ENCODE data around the gene WWC2. TPM values are rescaled to one million over a fixed set of nuclear protein-coding genes. Genes with fewer than 3 reads are reported as not detected.
A peak's percentile ranks its signal among the peaks of the same experiment; 100 is the strongest.

WWC2 gene
- polyA plus RNA-seq, 3 donors from 2014 or later: 0.13 to 3.7 (median 0.78) TPM

- DNase-seq: no peak
- no peak overlapping the region for H3K27ac Mint-ChIP-seq
- H3K4me3 Mint-ChIP-seq: no peak overlapping the region
- no peaks in the 10 kb centered on the region for H3K9me3 Mint-ChIP-seq
- H3K4me1 Mint-ChIP-seq: peaks cover 0 to 2% of the 10 kb centered on the region in 2 donors
- H3K36me3 Mint-ChIP-seq: no peaks in the 10 kb centered on the region
- H3K27me3 Mint-ChIP-seq (ENCODE audit: low read depth in 3 of 3): peaks cover 6 to 9% (median 7%) of the 10 kb centered on the region in 3 donors
Observed at GRCh38 chr4:183175631-183176232, 76.7 kb downstream of the WWC2 start.

GRCh38 chr4:183177001-183177400 lies 77.9 kb downstream of the WWC2 start:
- Mint-ChIP-seq H3K27me3 (ENCODE audit: low read depth in 3 of 3) (peaks cover 6 to 9% (median 7%) of the 10 kb centered on the region in 3 donors), H3K4me3 (no peak overlapping the region), H3K36me3 (no peaks in the 10 kb centered on the region), H3K9me3 (no peaks in the 10 kb centered on the region), H3K4me1 (peaks cover 0 to 2% of the 10 kb centered on the region in 2 donors), H3K27ac (no peak overlapping the region)
- DNase-seq: no peak

GRCh38 chr4:183178201-183178600 lies 79.1 kb downstream of the WWC2 start:
- DNase-seq: no peak
- H3K4me1 Mint-ChIP-seq: peaks cover 0 to 2% of the 10 kb centered on the region in 2 donors
- no peaks in the 10 kb centered on the region for H3K9me3 Mint-ChIP-seq
- peaks cover 6 to 9% (median 7%) of the 10 kb centered on the region in 3 donors for H3K27me3 Mint-ChIP-seq (ENCODE audit: low read depth in 3 of 3)
- H3K4me3 Mint-ChIP-seq: no peak overlapping the region
- no peak overlapping the region for H3K27ac Mint-ChIP-seq
- no peaks in the 10 kb centered on the region for H3K36me3 Mint-ChIP-seq

- H3K36me3 Mint-ChIP-seq: peaks cover 0 to 5% (median 0%) of the 10 kb centered on the region in 3 donors
- H3K27me3 Mint-ChIP-seq (ENCODE audit: low read depth in 3 of 3): peaks cover 0 to 7% (median 2%) of the 10 kb centered on the region in 3 donors
- peaks cover 8 to 13% of the 10 kb centered on the region in 2 donors for H3K4me1 Mint-ChIP-seq
- DNase-seq: no peak
- H3K27ac Mint-ChIP-seq: no peak overlapping the region
- no peaks in the 10 kb centered on the region for H3K9me3 Mint-ChIP-seq
- H3K4me3 Mint-ChIP-seq: no peak overlapping the region
Observed at GRCh38 chr4:183180096-183180495, 81.0 kb downstream of the WWC2 start.

GRCh38 chr4:183180621-183181020 lies 81.6 kb downstream of the WWC2 start:
- H3K27me3 Mint-ChIP-seq (ENCODE audit: low read depth in 3 of 3): peaks cover 0 to 7% (median 2%) of the 10 kb centered on the region in 3 donors
- no peaks in the 10 kb centered on the region for H3K9me3 Mint-ChIP-seq
- no peak overlapping the region for H3K27ac Mint-ChIP-seq
- no peak for DNase-seq
- peaks cover 0 to 5% (median 0%) of the 10 kb centered on the region in 3 donors for H3K36me3 Mint-ChIP-seq
- H3K4me1 Mint-ChIP-seq: peaks cover 13 to 18% of the 10 kb centered on the region in 2 donors
- no peak overlapping the region for H3K4me3 Mint-ChIP-seq

- H3K27me3 Mint-ChIP-seq (ENCODE audit: low read depth in 3 of 3): peaks cover 0 to 6% (median 1%) of the 10 kb centered on the region in 3 donors
- DNase-seq: no peak
- no peak overlapping the region for H3K4me3 Mint-ChIP-seq
- H3K9me3 Mint-ChIP-seq: no peaks in the 10 kb centered on the region
- H3K27ac Mint-ChIP-seq: no peak overlapping the region
- peaks cover 13 to 19% of the 10 kb centered on the region in 2 donors for H3K4me1 Mint-ChIP-seq
- peaks cover 0 to 5% (median 0%) of the 10 kb centered on the region in 3 donors for H3K36me3 Mint-ChIP-seq
Observed at GRCh38 chr4:183181081-183181480, 82.0 kb downstream of the WWC2 start.

- H3K27ac Mint-ChIP-seq: no peak overlapping the region
Observed at GRCh38 chr4:183182873-183183725, 84.0 kb downstream of the WWC2 start.

GRCh38 chr4:183183906-183184535 lies 85.0 kb downstream of the WWC2 start:
- no peak overlapping the region for H3K4me3 Mint-ChIP-seq
- peaks cover 6% of the 10 kb centered on the region in 3 donors for H3K27me3 Mint-ChIP-seq (ENCODE audit: low read depth in 3 of 3)
- no peaks in the 10 kb centered on the region for H3K9me3 Mint-ChIP-seq
- DNase-seq: no peak
- H3K36me3 Mint-ChIP-seq: peaks cover 0 to 5% (median 0%) of the 10 kb centered on the region in 3 donors
- peaks cover 12 to 19% of the 10 kb centered on the region in 2 donors for H3K4me1 Mint-ChIP-seq
- H3K27ac Mint-ChIP-seq: no peak overlapping the region

More at GRCh38 chr4:183182873-183183725, 84.0 kb downstream of the WWC2 start:
- no peaks in the 10 kb centered on the region for H3K9me3 Mint-ChIP-seq
- peaks cover 0 to 6% (median 6%) of the 10 kb centered on the region in 3 donors for H3K27me3 Mint-ChIP-seq (ENCODE audit: low read depth in 3 of 3)
- peak in 1 of 3 donors; percentile 8 for DNase-seq
- peaks cover 13 to 19% of the 10 kb centered on the region in 2 donors for H3K4me1 Mint-ChIP-seq
- peaks cover 0 to 5% (median 0%) of the 10 kb centered on the region in 3 donors for H3K36me3 Mint-ChIP-seq
- H3K4me3 Mint-ChIP-seq: peak overlapping the region in 1 of 5 donors; percentile 43

- peak in 1 of 3 donors; percentile 15 for DNase-seq
- Mint-ChIP-seq H3K27me3 (ENCODE audit: low read depth in 3 of 3) (peaks cover 1 to 7% (median 6%) of the 10 kb centered on the region in 3 donors), H3K9me3 (no peaks in the 10 kb centered on the region), H3K36me3 (peaks cover 0 to 5% (median 0%) of the 10 kb centered on the region in 3 donors), H3K27ac (no peak overlapping the region), H3K4me1 (peaks cover 12 to 19% of the 10 kb centered on the region in 2 donors), H3K4me3 (peak overlapping the region in 1 of 5 donors; percentile 25)
Observed at GRCh38 chr4:183185018-183185417, 86.0 kb downstream of the WWC2 start.

- Mint-ChIP-seq H3K27me3 (ENCODE audit: low read depth in 3 of 3) (peaks cover under 1 to 7% (median 6%) of the 10 kb centered on the region in 3 donors), H3K36me3 (peaks cover 0 to 5% (median 0%) of the 10 kb centered on the region in 3 donors), H3K9me3 (no peaks in the 10 kb centered on the region), H3K4me3 (peak overlapping the region in 1 of 5 donors; percentile 7), H3K4me1 (peaks cover 12 to 19% of the 10 kb centered on the region in 2 donors), H3K27ac (no peak overlapping the region)
- no peak for DNase-seq
Observed at GRCh38 chr4:183185559-183185958, 86.5 kb downstream of the WWC2 start.

GRCh38 chr4:183186813-183187212 lies 87.8 kb downstream of the WWC2 start:
- Mint-ChIP-seq H3K27ac (no peak overlapping the region), H3K4me3 (no peak overlapping the region), H3K4me1 (peaks cover 12 to 19% of the 10 kb centered on the region in 2 donors)

GRCh38 chr4:183190900-183191527 lies 92.0 kb downstream of the WWC2 start:
- Mint-ChIP-seq H3K4me3 (no peak overlapping the region), H3K27me3 (ENCODE audit: low read depth in 3 of 3) (peaks cover 5 to 12% (median 7%) of the 10 kb centered on the region in 3 donors), H3K9me3 (no peaks in the 10 kb centered on the region), H3K36me3 (peaks cover 0 to under 1% (median 0%) of the 10 kb centered on the region in 3 donors), H3K27ac (no peak overlapping the region), H3K4me1 (peaks cover 19% of the 10 kb centered on the region in 2 donors)
- DNase-seq: no peak

More at GRCh38 chr4:183186813-183187212, 87.8 kb downstream of the WWC2 start:
- peaks cover 0 to 7% (median 6%) of the 10 kb centered on the region in 3 donors for H3K27me3 Mint-ChIP-seq (ENCODE audit: low read depth in 3 of 3)
- no peak for DNase-seq
- H3K36me3 Mint-ChIP-seq: peaks cover 0 to 5% (median 0%) of the 10 kb centered on the region in 3 donors
- H3K9me3 Mint-ChIP-seq: no peaks in the 10 kb centered on the region

- no peaks in the 10 kb centered on the region for H3K9me3 Mint-ChIP-seq
- H3K36me3 Mint-ChIP-seq: peaks cover 0 to 5% (median 0%) of the 10 kb centered on the region in 3 donors
- H3K4me3 Mint-ChIP-seq: no peak overlapping the region
- no peak for DNase-seq
- H3K27ac Mint-ChIP-seq: no peak overlapping the region
- H3K27me3 Mint-ChIP-seq (ENCODE audit: low read depth in 3 of 3): peaks cover 0 to 12% (median 7%) of the 10 kb centered on the region in 3 donors
- H3K4me1 Mint-ChIP-seq: peaks cover 19% of the 10 kb centered on the region in 2 donors
Observed at GRCh38 chr4:183191630-183192029, 92.6 kb downstream of the WWC2 start.

All from immature natural killer cell (primary cell).